HG02970 (cell line): ENCODE measurements around the gene SH2D3C.
"Not testable (repeated sequence)": the region's sequence is repeated elsewhere in the genome, so short reads cannot be mapped to it uniquely, and the experiment has no call there.

ENCODE experiments used
- ATAC-seq: cut with Tn5 transposase; IDR thresholded peaks from one replicate; pipeline ENCODE4 v1.9.1; 2021; ENCODE audit warnings: mild to moderate bottlenecking, moderate library complexity, moderate number of reproducible peaks; ENCODE audit not compliant: unreplicated experiment, low FRiP score

Gene SH2D3C

DNA sequence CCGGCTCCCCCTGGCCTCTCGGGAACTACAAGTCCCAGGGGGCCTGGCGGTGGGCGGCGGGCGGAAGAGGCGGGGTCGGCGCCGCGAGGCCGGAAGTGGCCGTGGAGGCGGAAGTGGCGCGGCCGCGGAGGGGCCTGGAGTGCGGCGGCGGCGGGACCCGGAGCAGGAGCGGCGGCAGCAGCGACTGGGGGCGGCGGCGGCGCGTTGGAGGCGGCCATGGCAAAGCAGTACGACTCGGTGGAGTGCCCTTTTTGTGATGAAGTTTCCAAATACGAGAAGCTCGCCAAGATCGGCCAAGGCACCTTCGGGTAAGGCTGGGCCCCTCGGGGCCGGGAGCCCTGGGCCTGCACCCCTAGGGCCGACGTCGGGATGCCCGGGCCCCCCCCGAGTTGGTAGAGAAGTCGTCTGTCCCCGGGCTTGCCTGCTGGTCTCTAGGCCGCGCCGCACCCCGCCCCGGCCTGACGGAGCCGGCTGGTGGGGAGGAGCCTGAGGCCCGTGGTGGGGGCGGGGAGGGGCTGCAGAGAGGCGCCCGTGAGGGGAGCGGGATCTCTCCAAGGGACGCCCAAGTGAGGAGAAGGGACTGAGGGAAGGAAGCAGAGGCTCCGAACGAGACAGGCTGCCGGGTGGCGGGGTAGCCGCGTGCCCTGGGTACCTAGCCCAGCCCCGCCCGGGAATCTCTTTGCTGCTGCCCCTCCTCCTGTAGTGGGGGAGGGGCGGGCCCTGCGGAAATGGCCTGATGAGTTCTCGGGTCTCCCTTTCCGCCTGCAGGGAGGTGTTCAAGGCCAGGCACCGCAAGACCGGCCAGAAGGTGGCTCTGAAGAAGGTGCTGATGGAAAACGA is 7.7 kb upstream of the SH2D3C start, which contains the start of gene CDK9:
Gene CDK9, plus strand, starts transcription at position 102 of the 840 bp plus-strand sequence. Its CDS starts 115 bp downstream, at position 217.
- ATAC-seq, result peak; percentile 61

GRCh38 chr9:127785023-127785932 is 6.8 kb upstream of the SH2D3C start:
- peak; percentile 43 for ATAC-seq

GRCh38 chr9:127783111-127784008 is 4.9 kb upstream of the SH2D3C start:
- no peak for ATAC-seq

DNA sequence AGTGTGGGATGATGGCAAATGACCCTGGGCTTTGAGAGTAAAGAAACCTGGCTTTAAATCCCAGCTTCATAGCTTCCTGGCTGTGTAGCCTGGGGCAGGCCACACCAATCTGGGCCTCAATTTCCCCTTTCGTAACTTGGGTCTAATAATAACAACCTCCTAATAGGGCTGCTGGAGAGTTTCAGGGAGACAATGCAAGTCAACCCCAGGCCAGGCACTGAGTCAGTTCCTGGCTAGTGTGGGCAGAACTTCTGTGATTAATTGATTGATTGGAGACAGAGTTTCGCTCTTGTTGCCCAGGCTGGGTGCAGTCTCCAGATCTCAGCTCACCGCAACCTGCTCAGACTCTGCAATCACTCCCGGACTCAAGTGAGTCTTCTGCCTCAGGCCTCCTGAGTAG is 3.3 kb upstream of the SH2D3C start:
- ATAC-seq, result no peak

- not testable (repeated sequence) for ATAC-seq
Measured at GRCh38 chr9:127780909-127781308, 2.4 kb upstream of the SH2D3C start.

DNA sequence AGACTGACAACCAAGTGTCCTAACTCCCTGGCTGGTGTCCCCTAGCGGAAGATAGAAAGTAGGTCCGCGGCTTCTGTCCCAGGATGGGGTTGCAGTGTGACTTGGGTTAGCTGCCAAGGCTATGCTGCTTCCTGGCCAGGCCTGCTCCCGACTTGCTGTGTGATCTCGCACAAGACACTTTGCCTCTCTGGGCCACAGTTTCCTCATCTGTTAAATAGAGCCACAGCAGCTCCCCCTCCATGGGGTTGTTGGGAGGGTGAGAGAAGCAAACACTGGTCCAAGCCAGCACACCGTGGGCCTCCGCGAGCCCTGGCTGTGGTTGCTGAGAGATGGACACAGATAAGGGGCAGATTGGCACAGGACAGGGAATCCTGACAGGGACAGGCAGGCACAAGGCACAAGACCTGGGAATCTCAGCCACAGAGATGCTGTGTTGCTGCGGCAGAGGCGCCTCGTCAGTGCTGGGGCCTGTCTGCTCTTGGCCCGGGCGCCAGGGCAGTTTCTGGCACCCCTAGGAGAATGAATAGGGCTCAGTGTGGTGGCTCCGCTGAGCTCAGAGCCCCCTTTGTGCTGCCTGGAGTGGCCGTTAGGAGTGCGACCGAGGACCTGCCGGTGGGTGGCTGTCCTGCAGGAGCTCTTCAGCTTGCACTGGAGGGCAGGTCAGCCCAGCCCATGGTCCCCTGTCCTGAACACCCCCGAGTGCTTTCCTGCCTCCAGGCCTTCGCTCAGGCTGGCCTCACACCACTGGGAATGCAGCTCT is 1.8 kb upstream of the SH2D3C start:
- ATAC-seq, result no peak

GRCh38 chr9:127779136-127779981 is 893 bp upstream of the SH2D3C start:
- ATAC-seq, result no peak

DNA sequence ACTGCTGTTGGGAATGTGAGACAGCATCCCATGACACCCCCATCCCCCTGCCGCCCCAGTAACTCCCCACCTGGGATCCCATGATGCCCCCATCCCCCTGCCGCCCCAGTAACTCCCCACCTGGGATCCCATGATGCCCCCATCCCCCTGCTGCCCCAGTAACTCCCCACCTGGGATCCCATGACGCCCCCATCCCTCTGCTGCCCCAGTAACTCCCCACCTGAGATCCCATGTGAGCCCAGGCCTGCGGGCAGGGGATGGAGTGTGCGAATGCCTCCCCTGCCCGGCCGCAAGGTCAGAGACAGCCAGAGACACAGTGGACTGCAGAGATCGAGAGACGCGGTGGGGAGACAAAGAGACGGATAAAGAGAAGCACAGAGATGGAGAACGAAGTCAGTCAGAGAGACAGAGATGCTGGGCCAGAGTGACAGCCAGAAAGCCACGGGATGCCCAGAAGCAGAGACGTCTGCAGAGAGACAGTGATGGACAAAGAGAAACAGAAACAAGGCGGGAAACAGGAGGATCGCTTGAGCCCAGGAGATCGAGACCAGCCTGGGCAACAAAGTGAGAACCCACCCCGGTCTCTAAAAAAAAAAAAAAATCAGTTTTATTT is 992 bp downstream of the SH2D3C start:
- ATAC-seq, result no peak

GRCh38 chr9:127776924-127777289 is 1.6 kb downstream of the SH2D3C start:
- ATAC-seq, result no peak

DNA sequence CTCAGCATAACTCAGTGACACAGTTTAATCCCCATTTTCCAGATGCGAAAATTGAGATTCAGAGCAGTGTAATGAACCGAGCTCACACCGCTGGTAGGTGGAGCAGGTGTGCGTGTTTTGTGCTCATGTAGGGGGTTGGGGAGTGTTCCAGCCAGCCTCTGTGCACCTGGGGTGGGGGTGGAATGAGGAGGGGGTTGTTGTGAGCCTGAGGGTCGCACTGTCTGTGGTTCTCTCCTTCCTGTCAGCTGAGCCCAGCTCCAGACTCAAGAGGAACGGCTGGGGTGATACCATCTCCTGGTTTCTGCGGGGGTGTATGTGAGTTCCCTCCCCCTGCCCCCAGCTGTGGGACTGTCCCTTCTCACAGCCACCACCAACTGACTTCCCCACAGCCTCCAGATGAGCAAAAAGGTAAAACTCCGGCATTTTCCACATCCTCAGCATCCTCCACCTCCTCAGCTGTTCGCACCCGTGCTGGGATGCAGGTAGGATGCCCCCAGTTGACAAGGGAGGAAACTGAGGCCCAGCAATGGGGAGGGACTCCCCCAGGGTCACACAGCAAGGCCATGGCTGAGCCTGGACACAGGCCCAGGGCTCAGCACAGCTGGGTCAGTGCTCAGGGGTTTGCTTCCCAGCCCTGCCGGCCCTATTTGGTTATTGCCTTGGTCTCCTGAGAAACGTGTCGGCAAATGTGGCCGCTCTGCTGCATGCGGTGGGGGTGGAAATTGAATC is 2.1 kb downstream of the SH2D3C start:
- ATAC-seq, result no peak

GRCh38 chr9:127773981-127774380 is 4.5 kb downstream of the SH2D3C start:
- no peak for ATAC-seq

DNA sequence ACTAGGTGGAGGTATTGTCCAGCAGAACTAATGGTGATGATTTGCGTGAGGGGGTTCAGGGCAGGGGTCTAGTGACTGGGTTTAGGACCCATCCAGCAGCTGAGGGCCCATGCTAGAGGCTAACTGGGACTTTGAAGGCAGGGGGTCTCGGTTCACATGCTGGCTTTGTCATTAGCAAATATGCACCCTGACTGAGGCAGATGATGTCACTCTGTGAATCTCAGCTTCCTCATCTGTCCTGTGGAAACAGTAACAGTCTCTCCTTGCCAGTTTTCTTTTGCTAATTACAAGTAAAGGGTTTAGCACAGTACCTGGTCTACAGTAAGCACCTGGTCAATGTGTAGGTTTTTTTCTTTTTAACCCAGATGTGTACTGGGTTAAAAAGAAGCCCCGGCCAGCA is 5.2 kb downstream of the SH2D3C start:
- no peak for ATAC-seq

GRCh38 chr9:127772603-127773002 is 5.9 kb downstream of the SH2D3C start:
- ATAC-seq, result no peak

DNA sequence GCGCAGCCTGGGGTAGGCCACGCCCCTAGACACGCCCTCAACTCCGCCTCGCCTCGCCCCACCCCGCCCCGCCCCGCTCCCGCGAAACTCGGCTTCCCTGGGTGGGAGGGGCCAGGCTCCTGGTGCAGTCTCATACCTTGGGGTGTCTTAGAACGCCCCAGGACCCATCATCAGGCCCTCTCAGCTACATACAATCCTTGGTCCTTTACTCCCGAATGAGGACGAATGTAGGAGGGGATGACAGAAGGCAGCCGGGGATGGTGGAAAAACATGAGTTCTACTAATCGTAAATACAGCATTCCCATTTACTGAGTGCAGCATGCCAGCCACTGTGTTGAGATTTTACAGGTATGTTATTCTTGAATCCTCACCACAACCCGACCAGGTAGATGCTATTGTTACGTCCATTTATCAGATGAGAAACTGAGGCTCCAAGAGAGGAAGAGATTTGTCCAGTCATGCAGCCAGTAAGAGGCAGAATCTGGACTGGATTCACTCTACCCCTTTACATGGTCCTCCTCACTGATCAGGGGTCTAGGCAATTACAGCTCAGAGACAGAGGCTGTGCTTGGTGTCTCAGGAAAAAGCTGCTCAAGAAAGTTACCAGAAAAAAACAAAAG is 6.8 kb downstream of the SH2D3C start:
- ATAC-seq, result no peak

GRCh38 chr9:127770905-127771569 is 7.4 kb downstream of the SH2D3C start:
- peak; percentile 87 for ATAC-seq

DNA sequence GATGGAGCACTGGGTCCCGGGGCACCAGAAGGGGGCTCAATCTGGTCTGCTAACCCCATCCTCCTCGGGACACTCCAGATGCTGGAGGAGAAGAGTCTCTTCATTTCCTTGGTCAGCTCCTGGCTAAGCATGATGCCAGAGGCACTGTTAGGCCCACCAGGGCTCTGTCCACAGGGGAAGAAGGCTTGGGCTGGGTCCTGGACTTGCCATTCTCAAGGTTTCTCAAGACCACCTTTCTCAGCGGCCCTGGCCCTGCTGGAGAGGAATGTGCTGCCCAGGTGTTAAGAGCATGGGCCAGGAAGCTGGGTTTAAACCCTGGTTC is 7.9 kb downstream of the SH2D3C start:
- ATAC-seq, result no peak
